HL-60 (cell line): ENCODE data around the gene SLC37A3.

ENCODE experiments used
- GABPA ChIP-seq: IDR thresholded peaks from 2 replicates; pipeline ENCODE4 v1.6.1; 2012; ENCODE audit warnings: low read depth
- POLR2AphosphoS5 ChIP-seq: IDR thresholded peaks from 2 replicates; pipeline ENCODE4 v1.6.1; 2012; ENCODE audit warnings: low read depth
- TF ChIP-seq, protein P1 (sequence below): IDR thresholded peaks from one replicate; pipeline ENCODE4 v1.5.1; 2011; ENCODE audit warnings: low read length, control low read depth, inconsistent platforms; ENCODE audit not compliant: insufficient read depth
- TF ChIP-seq, protein P2 (sequence below): IDR thresholded peaks from 2 replicates; pipeline ENCODE4 v1.6.1; 2012; ENCODE audit warnings: low read depth; ENCODE audit not compliant: insufficient replicate concordance

DNA sequence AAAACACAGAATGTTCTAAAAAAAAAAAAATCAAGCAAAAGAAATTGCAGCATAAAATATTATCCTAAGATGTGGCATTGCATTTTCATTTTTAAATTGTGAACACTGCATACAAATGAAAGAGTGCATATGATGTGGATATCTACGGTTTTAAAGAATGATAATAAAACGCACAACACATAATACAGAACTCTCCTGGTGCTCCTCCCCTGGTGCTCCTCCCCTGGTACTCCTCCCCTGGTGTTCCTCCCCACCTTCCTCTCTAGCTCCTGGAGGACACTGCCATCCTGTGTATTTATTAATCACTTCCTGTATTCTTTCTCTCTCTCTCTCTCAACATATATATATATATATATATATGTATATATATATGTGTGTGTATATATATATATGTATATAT lies 100.1 kb downstream of the SLC37A3 start:
- TF ChIP-seq, protein P1, sequence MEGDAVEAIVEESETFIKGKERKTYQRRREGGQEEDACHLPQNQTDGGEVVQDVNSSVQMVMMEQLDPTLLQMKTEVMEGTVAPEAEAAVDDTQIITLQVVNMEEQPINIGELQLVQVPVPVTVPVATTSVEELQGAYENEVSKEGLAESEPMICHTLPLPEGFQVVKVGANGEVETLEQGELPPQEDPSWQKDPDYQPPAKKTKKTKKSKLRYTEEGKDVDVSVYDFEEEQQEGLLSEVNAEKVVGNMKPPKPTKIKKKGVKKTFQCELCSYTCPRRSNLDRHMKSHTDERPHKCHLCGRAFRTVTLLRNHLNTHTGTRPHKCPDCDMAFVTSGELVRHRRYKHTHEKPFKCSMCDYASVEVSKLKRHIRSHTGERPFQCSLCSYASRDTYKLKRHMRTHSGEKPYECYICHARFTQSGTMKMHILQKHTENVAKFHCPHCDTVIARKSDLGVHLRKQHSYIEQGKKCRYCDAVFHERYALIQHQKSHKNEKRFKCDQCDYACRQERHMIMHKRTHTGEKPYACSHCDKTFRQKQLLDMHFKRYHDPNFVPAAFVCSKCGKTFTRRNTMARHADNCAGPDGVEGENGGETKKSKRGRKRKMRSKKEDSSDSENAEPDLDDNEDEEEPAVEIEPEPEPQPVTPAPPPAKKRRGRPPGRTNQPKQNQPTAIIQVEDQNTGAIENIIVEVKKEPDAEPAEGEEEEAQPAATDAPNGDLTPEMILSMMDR: no peak
- TF ChIP-seq POLR2AphosphoS5 (no peak), GABPA (no peak)
- TF ChIP-seq, protein P2, sequence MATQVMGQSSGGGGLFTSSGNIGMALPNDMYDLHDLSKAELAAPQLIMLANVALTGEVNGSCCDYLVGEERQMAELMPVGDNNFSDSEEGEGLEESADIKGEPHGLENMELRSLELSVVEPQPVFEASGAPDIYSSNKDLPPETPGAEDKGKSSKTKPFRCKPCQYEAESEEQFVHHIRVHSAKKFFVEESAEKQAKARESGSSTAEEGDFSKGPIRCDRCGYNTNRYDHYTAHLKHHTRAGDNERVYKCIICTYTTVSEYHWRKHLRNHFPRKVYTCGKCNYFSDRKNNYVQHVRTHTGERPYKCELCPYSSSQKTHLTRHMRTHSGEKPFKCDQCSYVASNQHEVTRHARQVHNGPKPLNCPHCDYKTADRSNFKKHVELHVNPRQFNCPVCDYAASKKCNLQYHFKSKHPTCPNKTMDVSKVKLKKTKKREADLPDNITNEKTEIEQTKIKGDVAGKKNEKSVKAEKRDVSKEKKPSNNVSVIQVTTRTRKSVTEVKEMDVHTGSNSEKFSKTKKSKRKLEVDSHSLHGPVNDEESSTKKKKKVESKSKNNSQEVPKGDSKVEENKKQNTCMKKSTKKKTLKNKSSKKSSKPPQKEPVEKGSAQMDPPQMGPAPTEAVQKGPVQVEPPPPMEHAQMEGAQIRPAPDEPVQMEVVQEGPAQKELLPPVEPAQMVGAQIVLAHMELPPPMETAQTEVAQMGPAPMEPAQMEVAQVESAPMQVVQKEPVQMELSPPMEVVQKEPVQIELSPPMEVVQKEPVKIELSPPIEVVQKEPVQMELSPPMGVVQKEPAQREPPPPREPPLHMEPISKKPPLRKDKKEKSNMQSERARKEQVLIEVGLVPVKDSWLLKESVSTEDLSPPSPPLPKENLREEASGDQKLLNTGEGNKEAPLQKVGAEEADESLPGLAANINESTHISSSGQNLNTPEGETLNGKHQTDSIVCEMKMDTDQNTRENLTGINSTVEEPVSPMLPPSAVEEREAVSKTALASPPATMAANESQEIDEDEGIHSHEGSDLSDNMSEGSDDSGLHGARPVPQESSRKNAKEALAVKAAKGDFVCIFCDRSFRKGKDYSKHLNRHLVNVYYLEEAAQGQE: no peak
